H1 (cell line): ENCODE results near the gene SLC2A4. TPM values are rescaled to one million over a fixed set of nuclear protein-coding genes. Genes with fewer than 3 reads are reported as not detected.
A peak's percentile ranks its signal among the peaks of the same experiment; 100 is the strongest.

ENCODE experiments used
- ATF2 ChIP-seq: IDR thresholded peaks from 2 replicates; pipeline ENCODE4 v1.6.1; 2012; ENCODE audit warnings: low read length, inconsistent platforms
- CBX5 ChIP-seq: fragments of 300-800, 300-1000 bp; sonication (generic); IDR thresholded peaks from 2 replicates; pipeline ENCODE4 v1.7.1; 2016; ENCODE audit warnings: antibody characterized with exemption, low read length, low read depth
- E2F6 ChIP-seq: IDR thresholded peaks from 2 replicates; pipeline ENCODE4 v1.6.1; 2012; ENCODE audit warnings: inconsistent platforms
- EGR1 ChIP-seq: IDR thresholded peaks from 2 replicates; pipeline ENCODE4 v1.6.1; 2011; ENCODE audit warnings: low read depth, low read length, borderline replicate concordance
- FOSL1 ChIP-seq: IDR thresholded peaks from 2 replicates; pipeline ENCODE4 v1.6.1; 2011; ENCODE audit warnings: mild to moderate bottlenecking, low read depth, low read length, moderate library complexity; ENCODE audit not compliant: insufficient read depth
- GABPA ChIP-seq: IDR thresholded peaks from 2 replicates; pipeline ENCODE4 v1.6.1; 2011; ENCODE audit warnings: mild to moderate bottlenecking, low read length, moderate library complexity, borderline replicate concordance; ENCODE audit not compliant: insufficient read depth
- GTF2F1 ChIP-seq: IDR thresholded peaks from 2 replicates; pipeline ENCODE4 v1.6.1; 2012; ENCODE audit warnings: low read depth, low read length, improper control_type of control experiment, borderline replicate concordance
- JUN ChIP-seq: IDR thresholded peaks from 2 replicates; pipeline ENCODE4 v1.6.1; 2011; ENCODE audit warnings: low read depth, mild to moderate bottlenecking, improper control_type of control experiment, low read length
- KDM4A ChIP-seq: IDR thresholded peaks from one replicate; pipeline ENCODE4 v1.7.1; 2012; ENCODE audit warnings: low read depth, mild to moderate bottlenecking, moderate library complexity, low read length, inconsistent platforms; ENCODE audit not compliant: severe bottlenecking
- KDM5A ChIP-seq: fragments of 200-600 bp; IDR thresholded peaks from 2 replicates; pipeline ENCODE4 v1.7.1; 2012; ENCODE audit warnings: mild to moderate bottlenecking, low read length, inconsistent platforms, mixed read lengths
- NANOG ChIP-seq: IDR thresholded peaks from 2 replicates; pipeline ENCODE4 v1.6.1; 2011; ENCODE audit warnings: low read length, low read depth, mild to moderate bottlenecking, inconsistent platforms; ENCODE audit not compliant: insufficient read depth, poor library complexity, severe bottlenecking
- PHF8 ChIP-seq: fragments of 200-600 bp; sonication (generic); conservative IDR thresholded peaks from 2 replicates; pipeline ENCODE4 v1.7.1; 2012; ENCODE audit warnings: low read depth, mild to moderate bottlenecking, inconsistent platforms, low read length, moderate library complexity
- POLR2A ChIP-seq, 2 experiments: IDR thresholded peaks; 1 replicate in 1 of 2; 2 replicates in 1 of 2; pipeline ENCODE4 v1.6.1; 2011; ENCODE audit warnings: low read depth in 2 of 2, low read length in 2 of 2, mild to moderate bottlenecking in 2 of 2; ENCODE audit errors: control extremely low read depth in 1 of 2
- POLR2AphosphoS5 ChIP-seq: IDR thresholded peaks from 2 replicates; pipeline ENCODE4 v1.6.1; 2011; ENCODE audit warnings: low read depth, low read length
- RAD21 ChIP-seq, 2 experiments: IDR thresholded peaks in 1 of 2; conservative IDR thresholded peaks in 1 of 2; 2 replicates each; pipeline ENCODE4 v1.6.1; 2011; ENCODE audit warnings: low read depth in 2 of 2, low read length in 2 of 2, improper control_type of control experiment in 1 of 2, inconsistent platforms in 1 of 2, mild to moderate bottlenecking in 1 of 2, moderate library complexity in 1 of 2
- RNF2 ChIP-seq: fragments of 200-900, 300-1000 bp; sonication (generic); IDR thresholded peaks from 2 replicates; pipeline ENCODE4 v1.7.1; 2016; ENCODE audit warnings: borderline replicate concordance, low read depth, mild to moderate bottlenecking, antibody characterized with exemption, low read length; ENCODE audit not compliant: poor library complexity, severe bottlenecking; ENCODE audit errors: missing control alignments
- SIN3A ChIP-seq, 2 experiments: IDR thresholded peaks in 1 of 2; conservative IDR thresholded peaks in 1 of 2; 2 replicates each; pipeline ENCODE4 v1.6.1; 2011 to 2012; ENCODE audit warnings: low read length in 2 of 2, improper control_type of control experiment in 1 of 2, low read depth in 1 of 2, mild to moderate bottlenecking in 1 of 2
- SIX5 ChIP-seq: IDR thresholded peaks from 2 replicates; pipeline ENCODE4 v1.6.1; 2011; ENCODE audit warnings: mild to moderate bottlenecking, low read depth, low read length
- SP4 ChIP-seq: IDR thresholded peaks from 2 replicates; pipeline ENCODE4 v1.6.1; 2012; ENCODE audit warnings: low read length, inconsistent platforms
- SRF ChIP-seq: IDR thresholded peaks from 2 replicates; pipeline ENCODE4 v1.6.1; 2011; ENCODE audit warnings: mild to moderate bottlenecking, low read depth, low read length, moderate library complexity
- TBP ChIP-seq: IDR thresholded peaks from 2 replicates; pipeline ENCODE4 v1.6.1; 2011; ENCODE audit warnings: low read depth, low read length, improper control_type of control experiment
- TCF12 ChIP-seq: IDR thresholded peaks from 2 replicates; pipeline ENCODE4 v1.6.1; 2011; ENCODE audit warnings: low read depth, mild to moderate bottlenecking, low read length
- polyA plus RNA-seq, 7 experiments: library from polyadenylated mRNA; depleted of rRNA in 3 of 7; stranded (reverse) in 5 of 7; unstranded in 2 of 7; fragments of >200 nt in 5 of 7; fragments of 200-250 nt in 2 of 7; gene quantifications; 1 replicate in 5 of 7; 2 replicates in 1 of 7; 4 replicates in 1 of 7; pipeline versions ENCODE4 v1.2.1 to v1.2.3, GENCODE V29; 2011 to 2013; ENCODE audit warnings: missing spikeins in 2 of 7, mixed read lengths in 2 of 7
- total RNA-seq: library from RNA; stranded (reverse); fragmentation: NEBNext Ultra II Directional; extraction: Animal tissue kit (Norgen Biotek cat#: 25700); gene quantifications from 2 replicates; pipeline ENCODE4 v1.2.1, GENCODE V29; 2021

SLC2A4 gene
- total and polyA plus RNA-seq, 2 of the 8 experiments (the other 6 are each of a cell fraction or from before 2014, with no cell fraction given), result 5.7 to 6.9 TPM

- TF ChIP-seq NANOG (no peak), PHF8 (0 out of 2 replicates have a peak, but pooled peaks have one; percentile 35), TBP (no peak; the same call in none of the 2 replicates), CBX5 (no peak), POLR2AphosphoS5 (peak; percentile 45), GABPA (no peak), FOSL1 (no peak), TCF12 (peak; percentile 38; the same call in 1 of the 2 replicates), E2F6 (peak; percentile 44; the same call in 1 of the 2 replicates), EGR1 (no peak), RAD21 (IDR thresholded peaks at IDR 0.05 in 1 of 2, conservative IDR thresholded peaks at IDR 0.05 in 1 of 2; ENCODE audit: low read depth in 2 of 2, low read length in 2 of 2) (peak; percentile 95 to 96), SIN3A (conservative IDR thresholded peaks at IDR 0.05 in 1 of 2, IDR thresholded peaks at IDR 0.05 in 1 of 2; ENCODE audit: low read depth in 1 of 2, low read length in 2 of 2) (peak; percentile 63 to 86; a peak in 3 of 4 replicates), SP4 (peak; percentile 83), SRF (no peak), POLR2A (IDR thresholded peaks at IDR 0.05; ENCODE audit: control extremely low read depth in 1 of 2, low read depth in 2 of 2, low read length in 2 of 2) (peak in 1 of 2 experiments; percentile 79; a peak in 2 of 3 replicates), KDM4A (peak; percentile 45), JUN (no peak), GTF2F1 (no peak), KDM5A (no peak), RNF2 (no peak), SIX5 (no peak), ATF2 (peak; percentile 88; the same call in 1 of the 2 replicates)
Measured at GRCh38 chr17:7280519-7281073, 922 bp upstream of the SLC2A4 start (continued).
